ENCODE results near the gene GALNT8. TPM values are rescaled to one million over a fixed set of nuclear protein-coding genes. Genes with fewer than 3 reads are reported as not detected.
A peak's percentile ranks its signal among the peaks of the same experiment; 100 is the strongest.

Gene GALNT8
- total and polyA plus RNA-seq, 2 of the 8 experiments (the other 6 are each of a cell fraction or from before 2014, with no cell fraction given) = 4.7 to 8.3 TPM

- POLR2A ChIA-PET (ENCODE audit: partially characterized antibody) = interaction anchor here (1.2 kb wide), 1 partner anchor 17 kb away, joined by 3 read pairs; no protein-coding TSS in a partner anchor
- H4K91ac ChIP-seq (replicated peaks; ENCODE audit: insufficient read length, low read length) = no peak overlapping the region
- no peaks in the 10 kb centered on the region for H3K79me2 ChIP-seq (ENCODE audit: control insufficient read depth in 1 of 2, insufficient read depth in 2 of 2, low read length in 2 of 2)
- H3K14ac ChIP-seq (ENCODE audit: insufficient read length) = no peak overlapping the region
- no peak overlapping the region for H3K9ac ChIP-seq (replicated peaks in 1 of 4; ENCODE audit: extremely low read depth in 1 of 4, low read depth in 3 of 4, low read length in 3 of 4)
- no peak overlapping the region; the same call in 1 of the 2 replicates for H2BK5ac ChIP-seq (ENCODE audit: low read depth, low read length)
- H3K18ac ChIP-seq (ENCODE audit: extremely low read depth, low read length) = no peak overlapping the region
- H2BK20ac ChIP-seq (ENCODE audit: low read length) = no peak overlapping the region
- no peak overlapping the region for H2AK5ac ChIP-seq (ENCODE audit: low read depth, low read length)
- peaks cover 2 to 5% of the 10 kb centered on the region in 2 experiments; a peak in 1 of 4 replicates for H3K9me3 ChIP-seq (ENCODE audit: insufficient read depth in 2 of 2, low read depth in 1 of 2, low read length in 1 of 2)
- TF ChIP-seq TBP (IDR thresholded peaks at IDR 0.05; ENCODE audit: low read depth, low read length) = no peak
- TF ChIP-seq RAD21 (IDR thresholded peaks at IDR 0.05 in 1 of 2, conservative IDR thresholded peaks at IDR 0.05 in 1 of 2; ENCODE audit: low read depth in 2 of 2, low read length in 2 of 2) = peak in 1 of 2 experiments; percentile 14; a peak in 2 of 4 replicates
- TF ChIP-seq CHD1 (IDR thresholded peaks at IDR 0.05; ENCODE audit: low read depth, low read length) = no peak
- no peak for TF ChIP-seq CTBP2 (IDR thresholded peaks at IDR 0.05; ENCODE audit: borderline replicate concordance, insufficient read depth, insufficient read length, low read length)
- no peak for TF ChIP-seq EZH2 (IDR thresholded peaks at IDR 0.05; ENCODE audit: low read depth, low read length, severe bottlenecking)
- no peak overlapping the region for H2BK15ac ChIP-seq (ENCODE audit: low read length)
- CTCF ChIA-PET (ENCODE audit: partially characterized antibody) = interaction anchor here (0.6 kb wide), 1 partner anchor 98 kb away, joined by 3 read pairs; no protein-coding TSS in a partner anchor
- H3K56ac ChIP-seq (replicated peaks; ENCODE audit: insufficient read length, low read depth, low read length) = no peak overlapping the region
- no peak overlapping the region for H4K5ac ChIP-seq (ENCODE audit: insufficient read length, low read depth, low read length)
- no peak overlapping the region for H3K27ac ChIP-seq (ENCODE audit: low read depth, low read length)
- no peak overlapping the region for H3K4me3 ChIP-seq (ENCODE audit: extremely low read depth in 1 of 4, insufficient read depth in 2 of 4, low read depth in 3 of 4, low read length in 4 of 4)
- no peaks in the 10 kb centered on the region for H3K27me3 ChIP-seq (replicated peaks in 1 of 4; ENCODE audit: control insufficient read depth in 3 of 4, extremely low read depth in 1 of 4, insufficient read depth in 3 of 4, low read length in 3 of 4)
- H4K8ac ChIP-seq (ENCODE audit: extremely low read depth, insufficient read depth, low read length) = no peak overlapping the region
- no peak overlapping the region for H3K4ac ChIP-seq (replicated peaks; ENCODE audit: insufficient read length, low read depth, low read length)
- DNase-seq (ENCODE audit: low read depth in 1 of 2, low spot score in 2 of 2) (no peak), FAIRE-seq (no peak)
- no peaks in the 10 kb centered on the region for H3K4me1 ChIP-seq (replicated peaks in 1 of 4; ENCODE audit: control insufficient read depth in 3 of 4, insufficient read depth in 4 of 4, low read length in 3 of 4)
- no peak overlapping the region for H2AFZ ChIP-seq (ENCODE audit: low read length)
- no peaks in the 10 kb centered on the region for H3K23me2 ChIP-seq (ENCODE audit: low read depth, low read length)
- no peak overlapping the region for H3K4me2 ChIP-seq (ENCODE audit: insufficient read depth in 1 of 2, low read depth in 2 of 2, low read length in 2 of 2)
- H3K36me3 ChIP-seq (ENCODE audit: control insufficient read depth in 2 of 4, insufficient read depth in 4 of 4, low read length in 3 of 4) = peaks cover 5 to 59% (median 31%) of the 10 kb centered on the region in 4 experiments; a peak in 7 of 8 replicates
- no peak overlapping the region for H2BK12ac ChIP-seq (ENCODE audit: low read depth, low read length)
- peaks cover 0 to 5% of the 10 kb centered on the region in 2 experiments for H4K20me1 ChIP-seq (replicated peaks in 1 of 2; ENCODE audit: control insufficient read depth in 1 of 2, insufficient read depth in 2 of 2, low read length in 2 of 2)
- WGBS, 2 experiments (ENCODE audit: extremely low coverage in 1 of 2, insufficient coverage in 1 of 2, insufficient read length in 1 of 2, insufficient replicate concordance in 2 of 2, low coverage in 1 of 2, low lambda C conversion rate in 2 of 2, missing lambda C conversion rate in 1 of 2) = 84% methylated on average over 8 of the region's 8 CpGs; no CpG with 5 or more reads in 1 of the 2 experiments
- H3K79me1 ChIP-seq (ENCODE audit: low read depth, low read length) = no peaks in the 10 kb centered on the region
- H3K23ac ChIP-seq (ENCODE audit: insufficient read length) = no peak overlapping the region
- H2BK120ac ChIP-seq (replicated peaks; ENCODE audit: low read depth, low read length) = no peak overlapping the region
Measured at GRCh38 chr12:4685317-4685716, 34.9 kb upstream of the GALNT8 start.

Data from H1 (cell line).